SIG-M5 (cell line): ENCODE data around the gene GATAD2B.

Experiments used
- DNase-seq: peaks from one replicate; lab custom pipeline; 2025; lab: John Stamatoyannopoulos, UW

The GATAD2B gene

DNA sequence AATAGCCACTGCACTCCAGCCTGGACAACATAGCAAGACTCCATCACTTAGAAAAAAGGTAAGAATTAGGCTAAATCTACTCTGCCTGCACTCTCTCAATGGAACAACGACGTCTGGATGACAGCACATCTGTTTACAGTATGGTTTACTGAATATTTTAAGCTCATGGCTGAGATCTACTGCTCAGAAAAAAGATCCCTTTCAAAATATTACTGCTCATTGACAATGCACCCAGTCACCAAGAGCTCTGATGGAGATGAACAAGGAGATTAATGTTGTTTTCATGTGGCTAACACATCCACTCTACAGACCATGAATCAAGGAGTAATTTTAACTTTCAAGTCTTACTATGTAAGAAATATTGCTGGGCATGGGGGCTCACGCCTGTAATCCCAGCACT, 89.6 kb downstream of the GATAD2B start:
- DNase-seq = no peak

DNA sequence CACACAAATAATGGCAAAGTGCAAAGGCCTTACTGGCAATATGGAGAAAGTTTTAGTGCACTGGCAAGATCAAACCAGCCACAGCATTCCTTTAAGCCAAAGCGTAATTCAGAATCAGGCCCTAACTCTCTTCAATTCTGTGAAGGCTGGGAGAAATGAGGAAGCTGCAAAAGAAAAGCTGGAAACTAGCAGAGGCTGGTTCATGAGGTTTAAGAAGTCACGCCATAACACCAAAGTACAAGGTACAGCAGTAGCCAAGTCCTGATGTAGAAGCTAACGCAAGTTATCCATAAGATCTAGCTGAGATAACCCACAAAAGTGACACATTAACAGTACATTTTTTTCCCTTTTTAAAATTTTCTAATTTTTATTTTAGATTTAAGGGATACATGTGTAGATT, 90.5 kb downstream of the GATAD2B start:
- DNase-seq = no peak

DNA sequence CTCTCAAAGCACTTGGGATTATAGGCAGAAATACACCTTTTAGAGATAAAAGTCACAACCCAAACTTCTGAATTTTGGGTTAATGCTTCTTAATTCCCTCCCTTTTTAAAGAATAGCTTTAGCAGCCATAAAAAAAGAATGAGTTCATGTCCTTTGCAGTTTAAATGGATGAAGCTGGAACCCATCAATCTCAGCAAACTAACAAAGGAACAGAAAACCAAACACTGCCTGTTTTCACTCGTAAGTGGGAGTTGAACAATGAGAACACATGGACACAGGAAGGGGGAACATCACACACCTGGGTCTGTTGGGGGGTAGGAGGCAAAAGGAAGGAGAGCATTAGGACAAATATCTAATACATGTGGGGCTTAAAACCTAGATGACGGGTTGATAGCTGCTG, 91.7 kb downstream of the GATAD2B start:
- DNase-seq = no peak

- DNase-seq = no peak
These were observed 95.4 kb downstream of the GATAD2B start for GRCh38 chr1:153827168-153827964.

GRCh38 chr1:153818876-153819275, 103.9 kb downstream of the GATAD2B start:
- DNase-seq = no peak

- no peak for DNase-seq
These were observed 106.4 kb downstream of the GATAD2B start for GRCh38 chr1:153816283-153816889.

DNA sequence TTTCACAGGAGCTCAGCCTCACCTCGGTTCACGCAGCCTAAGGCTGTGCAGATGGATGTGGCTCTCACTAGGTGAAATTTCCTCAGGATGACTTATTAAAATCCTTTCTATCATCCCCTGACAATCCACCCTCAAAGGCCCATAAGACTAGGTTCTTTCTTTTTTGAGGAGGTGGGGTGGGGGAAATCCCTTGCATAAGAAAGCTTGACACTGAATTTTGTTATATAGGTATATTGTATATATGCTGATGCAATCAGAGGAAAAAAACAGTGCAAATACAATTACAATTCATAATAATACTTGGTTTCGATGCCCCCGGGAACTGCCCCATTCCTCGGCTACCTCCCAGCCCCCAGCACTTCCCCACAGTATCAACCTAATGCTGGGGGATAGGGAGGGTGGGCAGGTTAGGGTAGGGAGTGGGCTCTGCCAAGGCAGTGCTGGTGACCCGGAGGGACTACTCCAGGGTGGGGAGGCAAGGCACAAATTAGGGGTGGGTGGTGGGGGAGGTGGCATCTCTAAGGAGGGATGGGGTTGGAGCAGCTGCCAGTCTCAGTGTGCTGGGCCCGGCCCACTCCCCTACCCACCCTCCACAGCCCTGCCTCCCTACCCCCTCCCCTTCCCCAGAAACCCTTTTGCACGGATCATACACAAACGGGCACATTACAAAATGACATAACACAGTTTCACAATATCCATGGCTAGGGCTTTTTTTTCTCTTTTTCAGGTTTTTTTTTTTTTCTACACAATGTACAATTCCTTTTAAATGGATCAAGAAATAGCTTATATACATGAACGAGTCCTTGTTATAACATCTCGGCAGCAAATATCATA, 116.7 kb downstream of the GATAD2B start:
- no peak for DNase-seq

- peak; percentile 96 for DNase-seq
These were observed 117.6 kb downstream of the GATAD2B start for GRCh38 chr1:153805042-153805745.

- no peak for DNase-seq
These were observed 118.7 kb downstream of the GATAD2B start for GRCh38 chr1:153804112-153804511.

GRCh38 chr1:153803470-153804056, 119.2 kb downstream of the GATAD2B start:
- no peak for DNase-seq

GRCh38 chr1:153801786-153802697, 120.7 kb downstream of the GATAD2B start:
- no peak for DNase-seq

- DNase-seq = no peak
These were observed 121.6 kb downstream of the GATAD2B start for GRCh38 chr1:153801028-153801625.

DNA sequence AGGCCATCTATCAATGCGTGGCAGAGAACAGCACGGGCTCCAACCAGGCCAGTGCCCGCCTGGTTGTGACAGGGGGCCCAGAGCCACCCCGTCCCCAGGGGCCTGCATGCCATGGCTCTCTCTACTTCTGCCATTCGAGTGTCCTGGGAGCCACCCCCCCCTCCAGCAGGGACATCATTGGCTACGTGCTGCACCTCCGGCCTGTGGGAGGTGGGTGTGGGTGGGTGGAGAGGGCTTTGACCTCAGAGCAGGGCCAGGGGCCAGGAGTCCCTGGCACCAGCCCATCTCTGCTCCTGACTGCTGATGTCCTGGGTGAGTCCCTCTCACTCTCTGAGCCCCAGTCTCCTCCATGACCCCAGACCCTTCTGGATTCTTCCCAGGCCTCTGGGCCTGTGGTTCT, 122.3 kb downstream of the GATAD2B start:
- no peak for DNase-seq

- DNase-seq = no peak
These were observed 123.0 kb downstream of the GATAD2B start for GRCh38 chr1:153799566-153800465.

DNA sequence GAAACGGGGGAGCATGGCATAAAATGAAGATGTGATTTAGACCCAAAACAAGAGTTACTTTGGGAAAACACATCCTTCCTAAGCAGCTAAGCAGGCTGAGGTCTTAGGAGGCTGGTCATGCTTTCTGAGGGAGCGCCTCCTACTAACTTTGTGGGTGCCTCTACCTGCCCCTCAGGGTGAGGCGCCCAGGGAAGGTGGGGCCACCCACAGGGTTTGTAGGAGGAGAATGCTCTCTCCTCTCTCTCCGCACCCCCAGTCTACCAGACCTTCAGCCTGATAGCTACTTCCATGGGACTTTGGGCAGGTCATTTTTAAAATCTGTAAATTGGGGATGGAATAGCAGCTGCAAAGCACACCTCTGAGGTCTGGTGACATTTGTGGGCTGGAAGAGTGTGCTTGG, 123.8 kb downstream of the GATAD2B start:
- no peak for DNase-seq

DNA sequence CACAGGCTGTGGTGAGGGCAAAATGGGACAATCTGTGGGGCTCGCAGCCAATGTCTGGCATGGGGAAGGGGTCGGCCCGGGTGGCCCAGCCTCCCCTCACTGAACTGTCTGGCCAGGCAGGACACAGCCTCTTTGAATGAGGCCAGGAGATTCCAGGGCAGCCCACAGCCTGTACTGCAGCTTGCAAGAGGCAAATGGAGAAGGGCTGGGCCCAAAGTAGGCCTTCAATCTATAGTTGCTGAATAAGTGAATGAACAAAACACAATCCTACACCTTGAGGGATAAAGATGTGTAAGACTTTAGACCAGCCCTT, 124.3 kb downstream of the GATAD2B start:
- no peak for DNase-seq

DNA sequence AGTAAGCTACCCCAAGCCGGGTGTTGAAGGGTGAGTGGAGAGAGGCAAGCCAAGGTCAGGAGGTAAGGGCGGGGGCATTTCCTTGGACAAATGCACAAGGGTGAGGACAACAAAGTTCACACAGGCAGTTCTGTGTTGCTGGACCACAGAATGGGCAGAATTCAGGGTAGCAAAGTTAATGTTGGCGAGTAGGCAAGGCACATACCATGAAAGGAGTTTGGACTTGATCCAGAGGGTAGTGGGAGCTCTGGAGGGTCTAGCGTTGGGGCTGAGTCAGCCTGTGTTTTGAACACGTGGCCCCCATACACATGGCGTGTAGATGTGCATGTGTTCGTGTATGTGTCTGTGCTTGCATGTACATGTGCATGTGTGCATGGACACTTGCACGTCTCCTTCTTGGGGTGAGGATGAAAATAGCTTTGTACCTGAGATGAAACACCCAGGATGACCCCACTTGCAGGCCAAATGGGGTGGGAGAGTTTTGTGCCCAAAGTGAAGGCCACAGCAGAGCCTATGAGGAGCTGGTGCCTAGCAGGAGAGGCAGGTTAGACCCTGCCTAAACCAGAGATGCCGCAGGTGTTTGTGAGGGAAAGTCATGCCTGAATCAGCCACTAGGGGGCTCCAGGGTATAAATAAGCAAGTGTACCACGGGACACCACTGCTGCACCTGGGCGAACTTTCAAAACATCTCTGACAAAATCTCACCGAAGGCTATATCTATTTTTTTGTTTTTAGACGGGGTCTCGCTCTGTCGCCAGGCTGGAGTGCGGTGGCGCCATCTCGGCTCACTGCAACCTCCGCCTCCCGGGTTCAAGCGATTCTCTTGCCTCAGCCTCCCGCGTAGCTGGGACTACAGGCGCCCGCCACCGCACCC, 125.7 kb downstream of the GATAD2B start:
- no peak for DNase-seq
